ENCODE results near the gene KCNJ3. TPM values are rescaled to one million over a fixed set of nuclear protein-coding genes. Genes with fewer than 3 reads are reported as not detected.

The KCNJ3 gene
- total and polyA plus RNA-seq, 2 experiments from 2014 or later, result not detected

DNA sequence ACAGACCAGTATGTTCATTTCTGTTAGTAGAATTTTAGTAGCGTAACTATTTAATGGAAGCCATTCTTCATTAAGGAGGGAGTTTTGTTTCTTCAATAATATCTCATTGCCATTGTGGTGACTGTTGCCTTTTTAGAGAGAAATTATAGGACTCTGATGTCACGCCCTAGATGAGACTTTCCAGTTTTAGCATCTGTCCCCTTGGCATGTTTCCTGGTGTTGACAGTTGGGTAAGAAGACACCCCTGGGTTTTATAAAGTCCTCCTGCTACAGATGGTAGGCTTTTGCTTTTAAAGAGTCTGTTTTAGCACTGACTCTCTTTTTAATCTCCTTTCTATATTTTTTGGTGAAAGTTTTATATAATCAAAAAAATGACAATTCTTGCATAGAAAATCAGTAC lies 41.9 kb downstream of the KCNJ3 start:
- Histone ChIP-seq H3K9me2 (ENCODE audit: insufficient read depth) (no peaks in the 10 kb centered on the region), H3K4me3 (no peak overlapping the region), H3K27me3 (replicated peaks; ENCODE audit: insufficient read depth) (no peaks in the 10 kb centered on the region), H3K4me2 (ENCODE audit: unreplicated experiment) (no peak overlapping the region), H3K36me3 (ENCODE audit: low read depth) (no peaks in the 10 kb centered on the region), H3K27ac (no peak overlapping the region), H4K20me1 (ENCODE audit: insufficient read depth) (no peaks in the 10 kb centered on the region), H3F3A (ENCODE audit: insufficient read depth) (no peaks in the 10 kb centered on the region), H3K9me3 (ENCODE audit: low read depth) (no peaks in the 10 kb centered on the region), H3K9ac (no peak overlapping the region), H2AFZ (no peak overlapping the region), H3K4me1 (ENCODE audit: insufficient read depth) (no peaks in the 10 kb centered on the region), H3K79me2 (ENCODE audit: insufficient read depth) (no peaks in the 10 kb centered on the region)
- TF ChIP-seq EZH2 (IDR thresholded peaks at IDR 0.05; ENCODE audit: insufficient read depth, poor library complexity, severe bottlenecking) (no peak), EZH2phosphoT487 (IDR thresholded peaks at IDR 0.05; ENCODE audit: insufficient read depth, low read depth) (no peak)
- no peak for DNase-seq
- in situ Hi-C loops (cut with MboI), result no loop called here
- 1 to 5% methylated on average over 2 of the region's 2 CpGs for WGBS, 2 experiments (ENCODE audit: low coverage in 1 of 2, low lambda C conversion rate in 2 of 2, missing lambda C conversion rate in 2 of 2)

DNA sequence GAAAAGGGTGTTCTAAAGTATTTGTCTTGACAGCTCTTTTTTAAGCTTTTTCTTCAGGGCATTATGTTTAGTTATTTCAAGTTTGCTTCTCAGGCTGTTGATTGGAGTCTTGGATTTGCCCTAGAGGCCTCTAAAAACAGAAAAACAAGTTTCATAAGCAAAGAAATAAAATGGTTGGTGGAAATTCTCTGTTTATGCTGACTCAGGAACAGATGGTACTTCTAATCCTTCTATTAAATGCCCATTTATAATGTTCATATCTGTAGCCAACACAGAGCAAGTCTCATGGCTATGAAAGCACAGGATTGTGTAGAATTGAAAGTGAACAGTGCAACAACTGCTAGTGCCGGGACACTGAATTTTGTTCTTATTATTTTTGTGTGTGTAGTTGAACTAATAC lies 60.4 kb downstream of the KCNJ3 start:
- H3K4me3 ChIP-seq, result no peak overlapping the region
- H2AFZ ChIP-seq, result no peak overlapping the region
- TF ChIP-seq EZH2phosphoT487 (IDR thresholded peaks at IDR 0.05; ENCODE audit: insufficient read depth, low read depth) (no peak), EZH2 (IDR thresholded peaks at IDR 0.05; ENCODE audit: insufficient read depth, poor library complexity, severe bottlenecking) (no peak)
- H3K27ac ChIP-seq, result no peak overlapping the region
- no peaks in the 10 kb centered on the region for H3F3A ChIP-seq (ENCODE audit: insufficient read depth)
- H3K36me3 ChIP-seq (ENCODE audit: low read depth), result no peaks in the 10 kb centered on the region
- no peaks in the 10 kb centered on the region for H4K20me1 ChIP-seq (ENCODE audit: insufficient read depth)
- no peak overlapping the region for H3K4me2 ChIP-seq (ENCODE audit: unreplicated experiment)
- H3K27me3 ChIP-seq (replicated peaks; ENCODE audit: insufficient read depth), result no peaks in the 10 kb centered on the region
- H3K9me2 ChIP-seq (ENCODE audit: insufficient read depth), result no peaks in the 10 kb centered on the region
- no peaks in the 10 kb centered on the region for H3K4me1 ChIP-seq (ENCODE audit: insufficient read depth)
- WGBS, 2 experiments (ENCODE audit: low coverage in 1 of 2, low lambda C conversion rate in 2 of 2, missing lambda C conversion rate in 2 of 2), result 59 to 67% methylated on average over 1 of the region's 1 CpG
- no peaks in the 10 kb centered on the region for H3K79me2 ChIP-seq (ENCODE audit: insufficient read depth)
- in situ Hi-C loops (cut with MboI), result no loop called here
- H3K9me3 ChIP-seq (ENCODE audit: low read depth), result peaks cover 5% of the 10 kb centered on the region
- no peak overlapping the region for H3K9ac ChIP-seq
- DNase-seq, result no peak

DNA sequence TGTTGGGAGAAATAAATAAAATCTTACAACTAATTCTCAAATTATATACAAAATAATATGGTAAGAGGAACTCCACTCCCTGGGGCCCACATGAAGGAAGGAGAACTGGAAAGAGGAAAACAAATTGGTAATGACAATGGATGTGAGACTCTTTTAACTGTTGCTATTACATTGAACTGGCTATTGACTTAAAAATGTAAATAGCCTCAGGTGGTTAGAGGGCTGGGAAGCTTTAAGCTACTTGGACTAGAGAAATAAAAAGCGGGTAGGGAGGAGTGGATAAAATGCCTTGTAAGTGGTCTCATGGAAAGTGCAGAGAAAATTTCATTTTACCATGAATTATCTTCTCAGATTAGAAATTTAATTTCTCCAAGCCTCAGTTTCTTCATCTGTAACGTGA lies 64.1 kb downstream of the KCNJ3 start:
- Histone ChIP-seq H3K4me3 (no peak overlapping the region), H3K27ac (no peak overlapping the region), H2AFZ (no peak overlapping the region), H3K4me2 (ENCODE audit: unreplicated experiment) (no peak overlapping the region), H3K9me2 (ENCODE audit: insufficient read depth) (no peaks in the 10 kb centered on the region), H3K36me3 (ENCODE audit: low read depth) (no peaks in the 10 kb centered on the region), H3K27me3 (replicated peaks; ENCODE audit: insufficient read depth) (no peaks in the 10 kb centered on the region), H4K20me1 (ENCODE audit: insufficient read depth) (no peaks in the 10 kb centered on the region), H3K9ac (no peak overlapping the region), H3K4me1 (ENCODE audit: insufficient read depth) (no peaks in the 10 kb centered on the region), H3K79me2 (ENCODE audit: insufficient read depth) (no peaks in the 10 kb centered on the region), H3K9me3 (ENCODE audit: low read depth) (no peaks in the 10 kb centered on the region), H3F3A (ENCODE audit: insufficient read depth) (no peaks in the 10 kb centered on the region)
- TF ChIP-seq EZH2 (IDR thresholded peaks at IDR 0.05; ENCODE audit: insufficient read depth, poor library complexity, severe bottlenecking) (no peak), EZH2phosphoT487 (IDR thresholded peaks at IDR 0.05; ENCODE audit: insufficient read depth, low read depth) (no peak)
- no peak for DNase-seq
- in situ Hi-C loops (cut with MboI), result no loop called here
- 7 to 10% methylated on average over 2 of the region's 2 CpGs for WGBS, 2 experiments (ENCODE audit: low coverage in 1 of 2, low lambda C conversion rate in 2 of 2, missing lambda C conversion rate in 2 of 2)

GRCh38 chr2:154771664-154772284 lies 73.3 kb downstream of the KCNJ3 start:
- H3K9me3 ChIP-seq (ENCODE audit: low read depth), result peaks cover 6% of the 10 kb centered on the region
- H3K36me3 ChIP-seq (ENCODE audit: low read depth), result no peaks in the 10 kb centered on the region
- no peaks in the 10 kb centered on the region for H3K4me1 ChIP-seq (ENCODE audit: insufficient read depth)
- no peak for DNase-seq
- H3K27ac ChIP-seq, result no peak overlapping the region
- WGBS, 2 experiments (ENCODE audit: low coverage in 1 of 2, low lambda C conversion rate in 2 of 2, missing lambda C conversion rate in 2 of 2), result 24 to 26% methylated on average over 4 of the region's 4 CpGs
- in situ Hi-C loops (cut with MboI), result no loop called here
- no peaks in the 10 kb centered on the region for H3K9me2 ChIP-seq (ENCODE audit: insufficient read depth)
- TF ChIP-seq EZH2phosphoT487 (IDR thresholded peaks at IDR 0.05; ENCODE audit: insufficient read depth, low read depth), result no peak
- TF ChIP-seq EZH2 (IDR thresholded peaks at IDR 0.05; ENCODE audit: insufficient read depth, poor library complexity, severe bottlenecking), result no peak
- no peaks in the 10 kb centered on the region for H3K79me2 ChIP-seq (ENCODE audit: insufficient read depth)
- no peak overlapping the region for H3K4me3 ChIP-seq
- H3K4me2 ChIP-seq (ENCODE audit: unreplicated experiment), result no peak overlapping the region
- no peak overlapping the region for H3K9ac ChIP-seq
- H3F3A ChIP-seq (ENCODE audit: insufficient read depth), result no peaks in the 10 kb centered on the region
- no peak overlapping the region for H2AFZ ChIP-seq
- no peaks in the 10 kb centered on the region for H3K27me3 ChIP-seq (replicated peaks; ENCODE audit: insufficient read depth)
- H4K20me1 ChIP-seq (ENCODE audit: insufficient read depth), result no peaks in the 10 kb centered on the region

DNA sequence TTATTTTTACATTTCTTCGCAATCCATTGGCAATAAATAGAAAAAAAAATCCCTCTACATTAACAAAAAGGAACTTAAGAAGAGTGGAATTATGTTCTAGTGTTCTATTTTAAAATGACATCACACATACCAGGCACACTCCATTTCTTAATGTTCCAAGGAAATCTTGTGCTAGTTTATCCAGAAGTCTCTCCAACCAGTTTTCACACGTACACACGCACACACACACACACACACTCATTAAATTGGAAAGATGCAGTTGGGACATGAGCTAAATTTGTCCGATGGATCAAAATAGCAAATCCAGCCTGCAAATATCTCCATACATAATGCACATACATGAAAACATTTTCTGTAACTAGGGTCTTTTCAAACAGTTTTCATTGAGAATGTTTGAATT lies 78.3 kb downstream of the KCNJ3 start:
- WGBS, 2 experiments (ENCODE audit: low coverage in 1 of 2, low lambda C conversion rate in 2 of 2, missing lambda C conversion rate in 2 of 2), result 36 to 39% methylated on average over 4 of the region's 4 CpGs
- no peaks in the 10 kb centered on the region for H4K20me1 ChIP-seq (ENCODE audit: insufficient read depth)
- H3K9me3 ChIP-seq (ENCODE audit: low read depth), result peaks cover 6% of the 10 kb centered on the region

More for the DNA sequence above, 78.3 kb downstream of the KCNJ3 start:
- no peak overlapping the region for H3K4me2 ChIP-seq (ENCODE audit: unreplicated experiment)
- no peaks in the 10 kb centered on the region for H3K79me2 ChIP-seq (ENCODE audit: insufficient read depth)
- H3K4me3 ChIP-seq, result no peak overlapping the region
- H3K4me1 ChIP-seq (ENCODE audit: insufficient read depth), result no peaks in the 10 kb centered on the region
- no peak overlapping the region for H2AFZ ChIP-seq
- H3K9ac ChIP-seq, result no peak overlapping the region
- in situ Hi-C loops (cut with MboI), result no loop called here
- no peaks in the 10 kb centered on the region for H3K36me3 ChIP-seq (ENCODE audit: low read depth)
- H3F3A ChIP-seq (ENCODE audit: insufficient read depth), result no peaks in the 10 kb centered on the region
- H3K27ac ChIP-seq, result no peak overlapping the region
- TF ChIP-seq EZH2 (IDR thresholded peaks at IDR 0.05; ENCODE audit: insufficient read depth, poor library complexity, severe bottlenecking), result no peak
- TF ChIP-seq EZH2phosphoT487 (IDR thresholded peaks at IDR 0.05; ENCODE audit: insufficient read depth, low read depth), result no peak
- no peaks in the 10 kb centered on the region for H3K27me3 ChIP-seq (replicated peaks; ENCODE audit: insufficient read depth)
- H3K9me2 ChIP-seq (ENCODE audit: insufficient read depth), result no peaks in the 10 kb centered on the region
- no peak for DNase-seq
